GM13977 (cell line): Measurements from ENCODE around the gene MYB.

Experiments used
- DNase-seq: peaks from one replicate; pipeline ENCODE4 v3.0.0; 2012; ENCODE audit warnings: low spot score
- in situ Hi-C: fragments of 300-500 bp; cut with MboI; formaldehyde crosslinking; loops from one replicate; pipeline ENCODE4 v1.12.0; 2022; ENCODE audit warnings: low sequenced_read_pairs, low pct_unique_long_range_greater_than_20kb, mixed read lengths, inconsistent platforms; ENCODE audit not compliant: unreplicated experiment
- TF ChIP-seq, protein P1 (sequence below): IDR thresholded peaks from 2 replicates; pipeline ENCODE4 v1.5.1; 2012; ENCODE audit warnings: mild to moderate bottlenecking, control low read depth; ENCODE audit not compliant: insufficient read depth; ENCODE audit errors: extremely low read depth, missing control alignments

Gene MYB

DNA sequence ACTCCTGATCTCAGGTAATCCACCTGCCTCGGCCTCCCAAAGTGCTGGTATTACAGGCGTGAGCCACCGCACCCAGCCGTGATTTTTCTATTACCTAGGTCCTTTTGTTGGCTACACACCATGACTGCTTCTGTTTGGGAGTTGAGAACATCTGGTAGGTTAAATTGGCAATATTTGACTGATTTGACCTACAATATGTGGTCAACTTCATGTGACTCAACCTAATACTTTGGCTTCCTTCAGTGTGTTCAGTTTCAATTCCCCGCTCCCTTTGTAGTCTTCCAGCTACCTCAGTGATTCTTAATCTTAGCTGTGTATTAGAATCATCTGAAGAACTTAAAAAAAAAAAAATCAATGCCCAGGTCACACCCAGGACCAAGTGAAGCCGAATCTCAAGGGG is 47.4 kb downstream of the MYB start:
- no peak for DNase-seq
- in situ Hi-C loops, result no loop called here
- TF ChIP-seq, protein P1, sequence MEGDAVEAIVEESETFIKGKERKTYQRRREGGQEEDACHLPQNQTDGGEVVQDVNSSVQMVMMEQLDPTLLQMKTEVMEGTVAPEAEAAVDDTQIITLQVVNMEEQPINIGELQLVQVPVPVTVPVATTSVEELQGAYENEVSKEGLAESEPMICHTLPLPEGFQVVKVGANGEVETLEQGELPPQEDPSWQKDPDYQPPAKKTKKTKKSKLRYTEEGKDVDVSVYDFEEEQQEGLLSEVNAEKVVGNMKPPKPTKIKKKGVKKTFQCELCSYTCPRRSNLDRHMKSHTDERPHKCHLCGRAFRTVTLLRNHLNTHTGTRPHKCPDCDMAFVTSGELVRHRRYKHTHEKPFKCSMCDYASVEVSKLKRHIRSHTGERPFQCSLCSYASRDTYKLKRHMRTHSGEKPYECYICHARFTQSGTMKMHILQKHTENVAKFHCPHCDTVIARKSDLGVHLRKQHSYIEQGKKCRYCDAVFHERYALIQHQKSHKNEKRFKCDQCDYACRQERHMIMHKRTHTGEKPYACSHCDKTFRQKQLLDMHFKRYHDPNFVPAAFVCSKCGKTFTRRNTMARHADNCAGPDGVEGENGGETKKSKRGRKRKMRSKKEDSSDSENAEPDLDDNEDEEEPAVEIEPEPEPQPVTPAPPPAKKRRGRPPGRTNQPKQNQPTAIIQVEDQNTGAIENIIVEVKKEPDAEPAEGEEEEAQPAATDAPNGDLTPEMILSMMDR, result no peak

- in situ Hi-C loops, result no loop called here
- TF ChIP-seq, protein P1, result no peak
- no peak for DNase-seq
Measured at GRCh38 chr6:135229996-135230395, 48.9 kb downstream of the MYB start.

GRCh38 chr6:135230711-135231468 is 49.8 kb downstream of the MYB start:
- DNase-seq, result no peak
- TF ChIP-seq, protein P1, result no peak
- in situ Hi-C loops, result no loop called here

DNA sequence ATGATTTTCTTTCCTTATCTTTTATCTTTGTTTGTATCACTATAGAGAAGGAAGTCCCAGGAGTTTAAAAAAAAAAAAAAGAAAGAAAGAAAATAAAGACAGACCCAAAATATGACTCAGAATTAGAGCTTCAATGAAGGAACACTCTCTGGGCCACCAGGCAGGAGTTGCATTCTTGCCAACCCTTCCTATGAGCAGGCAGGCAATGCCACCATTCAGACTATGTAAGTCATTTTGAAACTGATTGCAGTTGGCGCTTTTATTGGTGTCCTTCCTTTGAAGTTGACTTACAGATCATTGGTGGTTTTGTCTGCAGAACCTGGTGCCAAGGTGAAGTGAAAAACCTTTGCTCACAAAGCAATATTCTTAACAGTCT is 50.3 kb downstream of the MYB start:
- in situ Hi-C loops, result no loop called here
- TF ChIP-seq, protein P1, result no peak
- DNase-seq, result no peak

- TF ChIP-seq, protein P1, result no peak
- no peak for DNase-seq
- in situ Hi-C loops, result no loop called here
Measured at GRCh38 chr6:135233686-135234491, 52.8 kb downstream of the MYB start.

- in situ Hi-C loops, result no loop called here
- no peak for DNase-seq
- TF ChIP-seq, protein P1, result no peak
Measured at GRCh38 chr6:135234492-135234780, 53.3 kb downstream of the MYB start.
